ENCODE data around the gene VWCE. TPM values are rescaled to one million over a fixed set of nuclear protein-coding genes. Genes with fewer than 3 reads are reported as not detected.

VWCE gene
- total and polyA plus RNA-seq, 10 of the 15 experiments (the other 5 are each of a cell fraction or from before 2014, with no cell fraction given) = 0.10 to 4.9 (median 2.4) TPM

- in situ Hi-C loops (cut with MboI) (no loop called here), intact Hi-C loops (cut with micrococcal nuclease; ENCODE audit: unreplicated experiment) (no loop called here)
- H2AFZ ChIP-seq (ENCODE audit: control insufficient read depth, low read depth, low read length) = no peak overlapping the region
- H3K79me2 ChIP-seq (ENCODE audit: control insufficient read depth, insufficient read depth, low read length) = no peaks in the 10 kb centered on the region
- ChIA-PET RAD21 (ENCODE audit: unreplicated experiment) (no interaction called here), SMC1A (ENCODE audit: uncharacterized antibody, unreplicated experiment) (no interaction called here), CTCF (interaction anchor here (0.6 kb wide), 1 partner anchor 120 kb away, joined by 3 read pairs; no protein-coding TSS in a partner anchor), POLR2A (no interaction called here)
- no peak overlapping the region for H3K27ac ChIP-seq (ENCODE audit: control insufficient read depth, insufficient read depth)
- H3K9me3 ChIP-seq (replicated peaks; ENCODE audit: control insufficient read depth, insufficient read depth, low read length) = no peaks in the 10 kb centered on the region
- H3K36me3 ChIP-seq (ENCODE audit: control insufficient read depth in 2 of 2, insufficient read depth in 2 of 2, low read length in 1 of 2) = no peaks in the 10 kb centered on the region
- H3K27me3 ChIP-seq (replicated peaks in 1 of 2; ENCODE audit: control insufficient read depth in 2 of 2, insufficient read depth in 2 of 2, low read length in 1 of 2) = no peaks in the 10 kb centered on the region
- no peak for DNase-seq (ENCODE audit: low read depth, low spot score)
- no peak for ATAC-seq
- H3K4me2 ChIP-seq (ENCODE audit: control insufficient read depth, insufficient read depth) = no peak overlapping the region
- no peak for FAIRE-seq
- no peaks in the 10 kb centered on the region for H4K20me1 ChIP-seq (ENCODE audit: control insufficient read depth, insufficient read depth)
- H3K4me1 ChIP-seq (ENCODE audit: control insufficient read depth, insufficient read depth, low read length) = no peaks in the 10 kb centered on the region
- H3K9ac ChIP-seq (ENCODE audit: control insufficient read depth, insufficient read depth, low read length) = no peak overlapping the region
- no TSS peak for BruUV-seq (replicated peaks)
- WGBS (ENCODE audit: insufficient coverage, insufficient replicate concordance, low lambda C conversion rate, missing lambda C conversion rate) = 40% methylated on average over 15 of the region's 16 CpGs
- TF ChIP-seq PAX5 (IDR thresholded peaks at IDR 0.05; ENCODE audit: borderline replicate concordance, low read depth, low read length) (no peak), MTA3 (IDR thresholded peaks at IDR 0.05; ENCODE audit: borderline replicate concordance, low read length) (no peak), FOS (IDR thresholded peaks at IDR 0.05; ENCODE audit: borderline replicate concordance, extremely low read depth, insufficient read length) (no peak), NRF1 (conservative IDR thresholded peaks at IDR 0.05; ENCODE audit: low read depth, low read length) (no peak), KDM1A (IDR thresholded peaks at IDR 0.05; ENCODE audit: borderline replicate concordance) (no peak), NR2C1 (IDR thresholded peaks at IDR 0.05) (no peak), ZNF24 (IDR thresholded peaks at IDR 0.05) (no peak), NFYB (IDR thresholded peaks at IDR 0.05; ENCODE audit: insufficient read depth, low read depth, low read length) (no peak), EZH2 (IDR thresholded peaks at IDR 0.05; ENCODE audit: borderline replicate concordance, control insufficient read depth, low read depth, low read length) (no peak), KLF5 (IDR thresholded peaks at IDR 0.05; ENCODE audit: partially characterized antibody) (no peak), JUND (IDR thresholded peaks at IDR 0.05; ENCODE audit: low read depth, low read length) (no peak)
- no peak overlapping the region for H3K4me3 ChIP-seq
Measured at GRCh38 chr11:61273178-61274078, 21.7 kb downstream of the VWCE start.
